ENCODE results near the gene PCDHA4. TPM values are rescaled to one million over a fixed set of nuclear protein-coding genes. Genes with fewer than 3 reads are reported as not detected.
"Not testable (repeated sequence)": the region's sequence is repeated elsewhere in the genome, so short reads cannot be mapped to it uniquely, and the experiment has no call there.

The PCDHA4 gene
- total RNA-seq, 4 donors from 2014 or later, result 0.21 to 0.62 (median 0.54) TPM

DNA sequence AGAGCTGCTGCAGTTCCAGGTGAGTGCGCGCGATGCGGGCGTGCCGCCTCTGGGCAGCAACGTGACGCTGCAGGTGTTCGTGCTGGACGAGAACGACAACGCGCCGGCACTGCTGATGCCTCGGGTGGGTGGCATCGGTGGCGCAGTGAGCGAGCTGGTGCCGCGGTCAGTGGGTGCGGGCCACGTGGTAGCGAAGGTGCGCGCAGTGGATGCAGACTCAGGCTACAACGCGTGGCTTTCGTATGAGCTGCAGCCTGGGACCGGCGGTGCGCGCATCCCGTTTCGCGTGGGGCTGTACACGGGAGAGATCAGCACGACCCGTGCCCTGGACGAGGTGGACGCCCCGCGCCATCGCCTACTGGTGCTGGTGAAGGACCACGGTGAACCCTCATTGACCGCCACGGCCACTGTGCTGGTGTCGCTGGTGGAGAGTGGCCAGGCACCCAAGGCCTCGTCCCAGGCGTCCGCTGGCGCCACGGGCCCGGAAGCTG lies 4.0 kb upstream of the PCDHA4 start:
- Histone ChIP-seq H3K4me3 (no peak overlapping the region), H3K4me1 (no peaks in the 10 kb centered on the region), H3K27me3 (peaks cover 4% of the 10 kb centered on the region), H3K27ac (no peak overlapping the region), H3K36me3 (no peaks in the 10 kb centered on the region), H3K9me3 (peaks cover 21% of the 10 kb centered on the region)
- TF ChIP-seq POLR2AphosphoS5 (IDR thresholded peaks at IDR 0.05) (no peak), POLR2A (IDR thresholded peaks at IDR 0.05) (no peak), EP300 (IDR thresholded peaks at IDR 0.05) (no peak)
- TF ChIP-seq, protein P1, sequence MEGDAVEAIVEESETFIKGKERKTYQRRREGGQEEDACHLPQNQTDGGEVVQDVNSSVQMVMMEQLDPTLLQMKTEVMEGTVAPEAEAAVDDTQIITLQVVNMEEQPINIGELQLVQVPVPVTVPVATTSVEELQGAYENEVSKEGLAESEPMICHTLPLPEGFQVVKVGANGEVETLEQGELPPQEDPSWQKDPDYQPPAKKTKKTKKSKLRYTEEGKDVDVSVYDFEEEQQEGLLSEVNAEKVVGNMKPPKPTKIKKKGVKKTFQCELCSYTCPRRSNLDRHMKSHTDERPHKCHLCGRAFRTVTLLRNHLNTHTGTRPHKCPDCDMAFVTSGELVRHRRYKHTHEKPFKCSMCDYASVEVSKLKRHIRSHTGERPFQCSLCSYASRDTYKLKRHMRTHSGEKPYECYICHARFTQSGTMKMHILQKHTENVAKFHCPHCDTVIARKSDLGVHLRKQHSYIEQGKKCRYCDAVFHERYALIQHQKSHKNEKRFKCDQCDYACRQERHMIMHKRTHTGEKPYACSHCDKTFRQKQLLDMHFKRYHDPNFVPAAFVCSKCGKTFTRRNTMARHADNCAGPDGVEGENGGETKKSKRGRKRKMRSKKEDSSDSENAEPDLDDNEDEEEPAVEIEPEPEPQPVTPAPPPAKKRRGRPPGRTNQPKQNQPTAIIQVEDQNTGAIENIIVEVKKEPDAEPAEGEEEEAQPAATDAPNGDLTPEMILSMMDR (IDR thresholded peaks at IDR 0.05), result no peak
- DNase-seq (ENCODE audit: low spot score in 2 of 2), result no peak
- 57% methylated on average over 23 of the region's 53 CpGs for WGBS

DNA sequence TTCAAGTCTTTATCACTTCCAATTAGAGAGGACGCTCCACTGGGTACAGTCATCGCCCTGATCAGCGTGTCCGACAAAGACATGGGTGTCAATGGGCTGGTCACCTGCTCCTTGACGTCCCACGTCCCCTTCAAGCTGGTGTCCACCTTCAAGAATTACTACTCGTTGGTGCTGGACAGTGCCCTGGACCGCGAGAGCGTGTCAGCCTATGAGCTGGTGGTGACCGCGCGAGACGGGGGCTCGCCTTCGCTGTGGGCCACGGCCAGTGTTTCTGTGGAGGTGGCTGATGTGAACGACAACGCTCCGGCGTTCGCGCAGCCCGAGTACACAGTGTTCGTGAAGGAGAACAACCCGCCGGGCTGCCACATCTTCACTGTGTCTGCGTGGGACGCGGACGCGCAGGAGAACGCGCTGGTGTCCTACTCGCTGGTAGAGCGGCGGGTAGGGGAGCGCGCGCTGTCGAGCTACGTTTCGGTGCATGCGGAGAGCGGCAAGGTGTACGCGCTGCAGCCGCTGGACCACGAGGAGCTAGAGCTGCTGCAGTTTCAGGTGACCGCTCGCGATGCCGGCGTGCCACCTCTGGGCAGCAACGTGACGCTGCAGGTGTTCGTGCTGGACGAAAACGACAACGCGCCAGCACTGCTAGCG lies 1.5 kb downstream of the PCDHA4 start:
- not testable (repeated sequence) for H3K36me3 ChIP-seq
- peaks cover 21% of the 10 kb centered on the region for H3K9me3 ChIP-seq

DNA sequence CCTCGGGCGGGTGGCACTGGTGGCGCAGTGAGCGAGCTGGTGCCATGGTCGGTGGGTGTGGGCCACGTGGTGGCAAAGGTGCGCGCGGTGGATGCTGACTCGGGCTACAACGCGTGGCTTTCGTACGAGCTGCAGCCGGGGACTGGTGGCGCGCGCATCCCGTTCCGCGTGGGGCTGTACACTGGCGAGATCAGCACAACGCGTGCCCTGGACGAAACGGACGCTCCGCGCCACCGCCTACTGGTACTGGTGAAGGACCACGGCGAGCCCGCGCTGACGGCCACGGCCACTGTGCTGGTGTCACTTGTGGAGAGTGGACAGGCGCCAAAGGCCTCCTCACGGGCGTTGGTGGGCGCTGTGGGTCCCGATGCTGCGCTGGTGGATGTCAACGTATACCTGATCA lies 2.0 kb downstream of the PCDHA4 start:
- WGBS, result no CpG with 5 or more reads among the region's 43 CpGs
- H3K27me3 ChIP-seq, result peaks cover 4% of the 10 kb centered on the region
- no peak overlapping the region for H3K4me3 ChIP-seq
- TF ChIP-seq EP300 (IDR thresholded peaks at IDR 0.05) (no peak), POLR2AphosphoS5 (IDR thresholded peaks at IDR 0.05) (no peak), POLR2A (IDR thresholded peaks at IDR 0.05) (no peak)
- TF ChIP-seq, protein P1 (IDR thresholded peaks at IDR 0.05), result no peak
- no peaks in the 10 kb centered on the region for H3K36me3 ChIP-seq
- H3K4me1 ChIP-seq, result no peaks in the 10 kb centered on the region
- peaks cover 21% of the 10 kb centered on the region for H3K9me3 ChIP-seq
- H3K27ac ChIP-seq, result no peak overlapping the region
- no peak for DNase-seq (ENCODE audit: low spot score in 2 of 2)

More for the DNA sequence above, 1.5 kb downstream of the PCDHA4 start:
- 74% methylated on average over 22 of the region's 62 CpGs for WGBS
- H3K4me3 ChIP-seq; H3K4me1 ChIP-seq; H3K27ac ChIP-seq; DNase-seq (ENCODE audit: low spot score in 2 of 2); H3K27me3 ChIP-seq: not testable (repeated sequence)

DNA sequence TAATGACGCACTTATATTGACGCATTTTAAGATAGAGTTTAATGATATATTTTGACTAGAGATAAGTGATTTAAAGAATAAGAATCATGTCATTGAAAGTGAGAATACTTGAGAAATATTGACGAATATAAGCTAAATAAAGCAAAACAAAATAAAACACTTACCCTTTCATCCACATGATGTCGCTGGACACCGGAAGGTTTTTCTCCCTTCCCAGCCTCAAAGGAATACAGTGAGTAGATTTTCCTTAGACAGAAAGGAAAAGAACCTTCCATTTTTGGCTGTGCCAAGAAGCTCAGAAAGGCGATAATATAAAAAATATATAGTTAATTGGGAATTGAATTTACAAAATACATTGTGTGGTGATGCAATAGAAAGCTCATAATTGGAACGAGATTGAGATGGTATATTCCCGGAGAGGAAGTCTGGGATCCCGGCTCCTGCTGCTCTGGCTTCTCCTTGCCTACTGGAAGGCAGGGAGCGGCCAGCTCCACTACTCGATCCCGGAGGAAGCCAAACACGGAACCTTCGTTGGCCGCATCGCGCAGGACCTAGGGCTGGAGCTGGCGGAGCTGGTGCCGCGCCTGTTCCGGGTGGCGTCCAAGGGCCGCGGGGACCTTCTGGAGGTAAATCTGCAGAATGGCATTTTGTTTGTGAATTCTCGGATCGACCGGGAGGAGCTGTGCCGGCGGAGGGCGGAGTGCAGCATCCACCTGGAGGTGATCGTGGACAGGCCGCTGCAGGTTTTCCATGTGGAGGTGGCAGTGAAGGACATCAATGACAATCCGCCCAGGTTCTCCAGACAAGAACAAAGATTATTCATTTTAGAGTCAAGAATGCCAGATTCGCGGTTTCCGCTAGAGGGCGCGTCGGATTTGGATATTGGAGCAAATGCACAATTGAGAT lies 14.8 kb downstream of the PCDHA4 start, which contains the start of gene PCDHA5:
TSS of gene PCDHA5 (plus strand) at position 239 of the 906 bp plus-strand sequence.
- H3K4me1 ChIP-seq, result no peaks in the 10 kb centered on the region
- no peak within 1 kb of the TSS for H3K4me3 ChIP-seq
- H3K27ac ChIP-seq, result no peak within 1 kb of the TSS
- no peak for DNase-seq (ENCODE audit: low spot score in 2 of 2)
- peaks cover 25% of the 10 kb centered on the region for H3K9me3 ChIP-seq
- H3K36me3 ChIP-seq, result no peaks in the 10 kb centered on the region
- 29% methylated on average over 35 of the region's 39 CpGs for WGBS
- peaks cover 6% of the 10 kb centered on the region for H3K27me3 ChIP-seq
- TF ChIP-seq, protein P1 (IDR thresholded peaks at IDR 0.05), result no peak
- TF ChIP-seq POLR2AphosphoS5 (IDR thresholded peaks at IDR 0.05), result no peak
- TF ChIP-seq POLR2A (IDR thresholded peaks at IDR 0.05), result no peak
- no peak for TF ChIP-seq EP300 (IDR thresholded peaks at IDR 0.05)

DNA sequence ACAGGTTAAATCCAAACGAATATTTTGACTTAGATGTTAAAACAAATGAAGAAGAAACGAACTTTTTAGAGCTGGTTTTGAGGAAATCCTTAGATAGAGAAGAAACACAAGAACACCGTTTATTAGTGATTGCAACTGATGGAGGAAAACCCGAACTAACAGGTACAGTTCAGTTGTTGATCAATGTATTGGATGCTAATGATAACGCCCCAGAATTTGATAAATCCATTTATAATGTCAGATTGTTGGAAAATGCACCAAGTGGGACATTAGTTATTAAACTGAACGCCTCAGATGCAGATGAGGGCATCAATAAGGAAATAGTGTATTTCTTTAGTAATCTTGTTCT lies 15.4 kb downstream of the PCDHA4 start:
- H3K27me3 ChIP-seq, result peaks cover 6% of the 10 kb centered on the region
- no peaks in the 10 kb centered on the region for H3K4me1 ChIP-seq
- no peaks in the 10 kb centered on the region for H3K36me3 ChIP-seq
- WGBS, result 26% methylated on average over 6 of the region's 6 CpGs
- no peak overlapping the region for H3K27ac ChIP-seq
- TF ChIP-seq, protein P1 (IDR thresholded peaks at IDR 0.05), result no peak
- no peak for TF ChIP-seq EP300 (IDR thresholded peaks at IDR 0.05)
- no peak for TF ChIP-seq POLR2AphosphoS5 (IDR thresholded peaks at IDR 0.05)
- no peak for TF ChIP-seq POLR2A (IDR thresholded peaks at IDR 0.05)
- H3K4me3 ChIP-seq, result no peak overlapping the region
- H3K9me3 ChIP-seq, result peaks cover 22% of the 10 kb centered on the region
- no peak for DNase-seq (ENCODE audit: low spot score in 2 of 2)

DNA sequence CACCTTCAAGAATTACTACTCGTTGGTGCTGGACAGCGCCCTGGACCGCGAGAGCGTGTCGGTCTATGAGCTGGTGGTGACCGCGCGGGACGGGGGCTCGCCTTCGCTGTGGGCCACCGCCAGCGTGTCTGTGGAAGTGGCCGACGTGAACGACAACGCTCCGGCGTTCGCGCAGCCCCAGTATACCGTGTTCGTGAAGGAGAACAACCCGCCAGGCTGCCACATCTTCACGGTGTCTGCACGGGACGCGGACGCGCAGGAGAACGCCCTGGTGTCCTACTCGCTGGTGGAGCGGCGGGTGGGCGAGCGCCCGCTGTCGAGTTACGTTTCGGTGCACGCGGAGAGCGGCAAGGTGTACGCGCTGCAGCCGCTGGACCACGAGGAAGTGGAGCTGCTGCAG lies 16.1 kb downstream of the PCDHA4 start:
- H3K36me3 ChIP-seq; DNase-seq (ENCODE audit: low spot score in 2 of 2); H3K27ac ChIP-seq; H3K27me3 ChIP-seq; H3K4me3 ChIP-seq; H3K4me1 ChIP-seq: not testable (repeated sequence)
- WGBS, result 56% methylated on average over 40 of the region's 48 CpGs
- H3K9me3 ChIP-seq, result peaks cover 29% of the 10 kb centered on the region
